Activated CD4-positive, alpha-beta T cell treated with anti-CD3 and anti-CD28 coated beads, Interleukin-2, amount 10 ng/mL, durations not matched to agents 7 days and 5 days (primary cell): ENCODE measurements around the gene CCDC85B. TPM values are rescaled to one million over a fixed set of nuclear protein-coding genes. Genes with fewer than 3 reads are reported as not detected.
A peak's percentile ranks its signal among the peaks of the same experiment; 100 is the strongest.

Source experiments
- CTCF ChIA-PET: fragments of 350-600 bp; sonication (Branson Sonifier 250); formaldehyde crosslinking; loops from one replicate; lab custom pipeline; 2021; ENCODE audit warnings: antibody characterized with exemption; lab: Charles Lee
- POLR2A ChIA-PET: fragments of 350-600 bp; sonication (Branson Sonifier 250); formaldehyde crosslinking; loops from one replicate; lab custom pipeline; 2021; ENCODE audit warnings: antibody characterized with exemption; lab: Charles Lee
- DNase-seq: peaks from one replicate; pipeline ENCODE4 v3.0.0-alpha.2; 2020
- H3K27ac Mint-ChIP-seq: one replicate; pipeline ENCODE4 v1.8.0; 2021; ENCODE audit warnings: mild to moderate bottlenecking, moderate library complexity, mixed read lengths
- H3K27me3 Mint-ChIP-seq: one replicate; pipeline ENCODE4 v1.8.0; 2021; ENCODE audit warnings: mixed read lengths
- H3K36me3 Mint-ChIP-seq: one replicate; pipeline ENCODE4 v1.8.0; 2021; ENCODE audit warnings: low read depth, mixed read lengths
- H3K4me1 Mint-ChIP-seq: one replicate; pipeline ENCODE4 v1.8.0; 2021; ENCODE audit warnings: mixed read lengths
- H3K4me3 Mint-ChIP-seq: one replicate; pipeline ENCODE4 v1.8.0; 2021; ENCODE audit warnings: mild to moderate bottlenecking, moderate library complexity, mixed read lengths
- H3K9me3 Mint-ChIP-seq: one replicate; pipeline ENCODE4 v1.8.0; 2021; ENCODE audit warnings: mixed read lengths
- total RNA-seq, 2 experiments: library from RNA; stranded (reverse); gene quantifications; one replicate each; pipeline ENCODE4 v1.2.3, GENCODE V29; 2021

The CCDC85B gene
- total RNA-seq, 2 experiments from 2014 or later = 39.4 to 56.7 TPM

- ChIA-PET CTCF (interaction anchor here (0.6 to 25.8 kb wide), 11 partner anchors 8 to 438 kb away, joined by 3 to 590 read pairs (median 20); partner anchors contain the start of genes AP5B1, CCDC85B, CTSW and FIBP), POLR2A (interaction anchor here (0.6 to 1.0 kb wide), 3 partner anchors 9 to 138 kb away, joined by 3 read pairs; partner anchors contain the start of gene RNASEH2C)
- no peaks in the 10 kb centered on the region for H3K27me3 Mint-ChIP-seq
- peak overlapping the region; percentile 99 for H3K27ac Mint-ChIP-seq
- peaks cover 53% of the 10 kb centered on the region for H3K36me3 Mint-ChIP-seq
- no peaks in the 10 kb centered on the region for H3K9me3 Mint-ChIP-seq
- peaks cover 57% of the 10 kb centered on the region for H3K4me1 Mint-ChIP-seq
- no peak for DNase-seq
- peak overlapping the region; percentile 97 for H3K4me3 Mint-ChIP-seq
These were observed 31.8 kb upstream of the CCDC85B start for GRCh38 chr11:65858681-65859087.

GRCh38 chr11:65859095-65859811, 31.2 kb upstream of the CCDC85B start:
- peak overlapping the region; percentile 99 for H3K27ac Mint-ChIP-seq
- peaks cover 55% of the 10 kb centered on the region for H3K4me1 Mint-ChIP-seq
- peak; percentile 99 for DNase-seq
- peaks cover 51% of the 10 kb centered on the region for H3K36me3 Mint-ChIP-seq
- no peaks in the 10 kb centered on the region for H3K9me3 Mint-ChIP-seq
- POLR2A ChIA-PET = interaction anchor here (0.9 to 1.6 kb wide), 4 partner anchors 25 to 143 kb away, joined by 3 to 9 read pairs (median 3); partner anchors contain the start of genes BANF1, CCDC85B, EIF1AD and SNX32
- CTCF ChIA-PET = interaction anchor here (0.7 to 25.8 kb wide), 38 partner anchors 9 to 454 kb away, joined by 3 to 590 read pairs (median 4); partner anchors contain the start of genes AP5B1, CCDC85B, CTSW and FIBP
- H3K4me3 Mint-ChIP-seq = peak overlapping the region; percentile 97
- no peaks in the 10 kb centered on the region for H3K27me3 Mint-ChIP-seq

- ChIA-PET CTCF (interaction anchor here (0.6 to 25.8 kb wide), 49 partner anchors 9 to 453 kb away, joined by 3 to 590 read pairs (median 4); partner anchors contain the start of genes AP5B1, BANF1, CCDC85B and CTSW), POLR2A (interaction anchor here (0.6 to 1.6 kb wide), 6 partner anchors 10 to 142 kb away, joined by 3 to 9 read pairs (median 3); partner anchors contain the start of genes BANF1, CCDC85B, EIF1AD and FIBP)
- Mint-ChIP-seq H3K4me3 (peak overlapping the region; percentile 97), H3K4me1 (peaks cover 49% of the 10 kb centered on the region), H3K9me3 (no peaks in the 10 kb centered on the region), H3K27ac (peak overlapping the region; percentile 99), H3K27me3 (no peaks in the 10 kb centered on the region), H3K36me3 (peaks cover 47% of the 10 kb centered on the region)
- no peak for DNase-seq
These were observed 30.6 kb upstream of the CCDC85B start for GRCh38 chr11:65859812-65860277.

GRCh38 chr11:65860278-65861164, 30.0 kb upstream of the CCDC85B start, which contains the start of gene MUS81:
Gene MUS81 (plus strand): TSS chr11:65860433. CDS start chr11:65860754, 321 bp downstream.
- DNase-seq = peak; percentile 96
- ChIA-PET POLR2A (interaction anchor here (0.6 to 1.6 kb wide), 5 partner anchors 9 to 181 kb away, joined by 3 to 9 read pairs (median 3); partner anchors contain the start of genes CCDC85B, FIBP and SNX32), CTCF (interaction anchor here (0.6 to 25.8 kb wide), 49 partner anchors 10 to 295 kb away, joined by 3 to 590 read pairs (median 4); partner anchors contain the start of genes AP5B1, BANF1, CCDC85B and CTSW)
- Mint-ChIP-seq H3K36me3 (peaks cover 47% of the 10 kb centered on the region), H3K4me3 (peak within 1 kb of the TSS; percentile 97), H3K27ac (peak within 1 kb of the TSS; percentile 99), H3K4me1 (peaks cover 45% of the 10 kb centered on the region), H3K27me3 (no peaks in the 10 kb centered on the region), H3K9me3 (no peaks in the 10 kb centered on the region)

GRCh38 chr11:65861165-65861505, 29.3 kb upstream of the CCDC85B start:
- ChIA-PET CTCF (interaction anchor here (0.9 to 25.8 kb wide), 10 partner anchors 9 to 290 kb away, joined by 3 to 590 read pairs (median 15); partner anchors contain the start of genes AP5B1, BANF1, CCDC85B and CTSW), POLR2A (interaction anchor here (0.7 kb wide), 1 partner anchor 180 kb away, joined by 3 read pairs; no protein-coding TSS in a partner anchor)
- no peak for DNase-seq
- Mint-ChIP-seq H3K4me1 (peaks cover 38% of the 10 kb centered on the region), H3K4me3 (peak overlapping the region; percentile 97), H3K27me3 (no peaks in the 10 kb centered on the region), H3K9me3 (no peaks in the 10 kb centered on the region), H3K27ac (peak overlapping the region; percentile 99), H3K36me3 (peaks cover 42% of the 10 kb centered on the region)

GRCh38 chr11:65861533-65862183, 28.8 kb upstream of the CCDC85B start:
- Mint-ChIP-seq H3K27ac (peak overlapping the region; percentile 99), H3K4me1 (peaks cover 33% of the 10 kb centered on the region), H3K9me3 (no peaks in the 10 kb centered on the region), H3K27me3 (no peaks in the 10 kb centered on the region), H3K36me3 (peaks cover 37% of the 10 kb centered on the region), H3K4me3 (peak overlapping the region; percentile 97)
- POLR2A ChIA-PET = no interaction called here
- CTCF ChIA-PET = interaction anchor here (0.9 to 25.8 kb wide), 8 partner anchors 8 to 150 kb away, joined by 3 to 590 read pairs (median 22); partner anchors contain the start of genes AP5B1, CCDC85B, CTSW and FIBP
- DNase-seq = no peak

GRCh38 chr11:65862191-65862735, 28.2 kb upstream of the CCDC85B start:
- DNase-seq = no peak
- CTCF ChIA-PET = interaction anchor here (0.7 to 25.8 kb wide), 6 partner anchors 8 to 150 kb away, joined by 3 to 590 read pairs (median 28); partner anchors contain the start of genes CCDC85B, CTSW, FIBP and KAT5
- peaks cover 31% of the 10 kb centered on the region for H3K4me1 Mint-ChIP-seq
- H3K27me3 Mint-ChIP-seq = no peaks in the 10 kb centered on the region
- H3K9me3 Mint-ChIP-seq = no peaks in the 10 kb centered on the region
- POLR2A ChIA-PET = no interaction called here
- peaks cover 37% of the 10 kb centered on the region for H3K36me3 Mint-ChIP-seq
- H3K4me3 Mint-ChIP-seq = peak overlapping the region; percentile 97
- peak overlapping the region; percentile 68 for H3K27ac Mint-ChIP-seq

GRCh38 chr11:65862941-65863888, 27.3 kb upstream of the CCDC85B start:
- H3K27ac Mint-ChIP-seq = peak overlapping the region; percentile 68
- H3K36me3 Mint-ChIP-seq = peaks cover 41% of the 10 kb centered on the region
- ChIA-PET POLR2A (no interaction called here), CTCF (interaction anchor here (0.7 to 25.8 kb wide), 5 partner anchors 7 to 151 kb away, joined by 3 to 590 read pairs (median 50); partner anchors contain the start of genes CCDC85B, CTSW, FIBP and KAT5)
- no peaks in the 10 kb centered on the region for H3K27me3 Mint-ChIP-seq
- peak overlapping the region; percentile 44 for H3K4me3 Mint-ChIP-seq
- DNase-seq = no peak
- H3K9me3 Mint-ChIP-seq = no peaks in the 10 kb centered on the region
- H3K4me1 Mint-ChIP-seq = peaks cover 30% of the 10 kb centered on the region

GRCh38 chr11:65863889-65864705, 26.4 kb upstream of the CCDC85B start:
- no peak for DNase-seq
- Mint-ChIP-seq H3K27me3 (no peaks in the 10 kb centered on the region), H3K4me1 (peaks cover 28% of the 10 kb centered on the region), H3K27ac (no peak overlapping the region), H3K9me3 (no peaks in the 10 kb centered on the region), H3K36me3 (peaks cover 41% of the 10 kb centered on the region), H3K4me3 (no peak overlapping the region)
- POLR2A ChIA-PET = no interaction called here
- CTCF ChIA-PET = interaction anchor here (1.7 to 25.8 kb wide), 3 partner anchors 10 to 23 kb away, joined by 4 to 590 read pairs (median 50); partner anchors contain the start of genes CCDC85B, CTSW and FIBP
